Activated naive CD8-positive, alpha-beta T cell treated with anti-CD3 and anti-CD28 coated beads for 36 hours (primary cell): ENCODE measurements around the gene CT55. TPM values are rescaled to one million over a fixed set of nuclear protein-coding genes. Genes with fewer than 3 reads are reported as not detected.
"Not testable (repeated sequence)": the region's sequence is repeated elsewhere in the genome, so short reads cannot be mapped to it uniquely, and the experiment has no call there.

ENCODE experiments used
- DNase-seq: peaks from one replicate; pipeline ENCODE4 v3.0.0; 2021
- H3K27ac Mint-ChIP-seq: one replicate; pipeline ENCODE4 v1.8.0; 2022; ENCODE audit warnings: mild to moderate bottlenecking, moderate library complexity, mixed read lengths
- H3K27me3 Mint-ChIP-seq: one replicate; pipeline ENCODE4 v1.8.0; 2022; ENCODE audit warnings: mild to moderate bottlenecking, mixed read lengths
- H3K36me3 Mint-ChIP-seq: one replicate; pipeline ENCODE4 v1.8.0; 2021; ENCODE audit warnings: mild to moderate bottlenecking, mixed read lengths
- H3K4me1 Mint-ChIP-seq: one replicate; pipeline ENCODE4 v1.8.0; 2021; ENCODE audit warnings: mixed read lengths
- H3K4me3 Mint-ChIP-seq: one replicate; pipeline ENCODE4 v1.8.0; 2022; ENCODE audit warnings: mild to moderate bottlenecking, moderate library complexity, mixed read lengths
- H3K9me3 Mint-ChIP-seq: one replicate; pipeline ENCODE4 v1.8.0; 2022; ENCODE audit warnings: mixed read lengths
- total RNA-seq, 2 experiments: library from RNA; stranded (reverse); gene quantifications; one replicate each; pipeline ENCODE4 v1.2.3, GENCODE V29; 2021

The CT55 gene, protein sequence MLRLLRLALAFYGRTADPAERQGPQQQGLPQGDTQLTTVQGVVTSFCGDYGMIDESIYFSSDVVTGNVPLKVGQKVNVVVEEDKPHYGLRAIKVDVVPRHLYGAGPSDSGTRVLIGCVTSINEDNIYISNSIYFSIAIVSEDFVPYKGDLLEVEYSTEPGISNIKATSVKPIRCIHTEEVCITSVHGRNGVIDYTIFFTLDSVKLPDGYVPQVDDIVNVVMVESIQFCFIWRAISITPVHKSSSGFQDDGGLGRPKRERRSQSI
- not detected for total RNA-seq

DNA sequence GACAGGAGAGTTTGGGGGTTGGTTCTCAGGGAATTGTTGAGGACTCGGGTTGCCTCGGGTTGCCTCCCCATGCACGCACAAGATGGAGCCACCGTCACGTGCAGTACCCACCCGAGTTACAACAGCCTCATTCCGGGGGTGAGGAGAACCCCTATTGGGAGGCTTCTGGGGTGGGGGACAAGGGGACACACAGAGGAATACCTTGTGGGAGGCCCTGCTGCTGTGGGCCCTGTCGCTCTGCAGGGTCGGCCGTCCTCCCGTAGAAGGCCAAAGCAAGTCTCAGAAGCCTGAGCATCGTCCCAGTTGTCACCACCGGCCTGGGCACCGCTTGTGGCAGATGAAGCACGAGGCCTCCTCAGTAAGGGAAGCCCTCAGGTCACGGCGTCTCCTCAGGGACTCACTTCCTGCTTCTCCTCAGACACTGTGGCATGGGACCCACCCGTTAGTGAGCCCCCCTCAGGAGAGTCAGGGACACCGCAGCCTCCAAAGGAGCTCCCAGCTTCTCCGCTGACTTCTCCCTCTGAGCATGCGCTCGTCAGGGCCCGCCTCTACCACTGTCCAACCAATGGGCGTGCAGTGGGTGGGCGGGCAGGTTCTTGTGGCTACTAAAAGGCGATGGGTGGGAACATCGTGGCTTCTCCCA is at the start of gene CT55:
Gene CT55, minus strand, starts transcription at position 522 of the 643 bp plus-strand sequence. Its CDS starts 227 bp downstream, at position 295.
- H3K27ac Mint-ChIP-seq: no peak within 1 kb of the TSS
- DNase-seq: no peak
- peaks cover 4% of the 10 kb centered on the region for H3K4me1 Mint-ChIP-seq
- H3K4me3 Mint-ChIP-seq: no peak within 1 kb of the TSS
- H3K36me3 Mint-ChIP-seq: no peaks in the 10 kb centered on the region
- no peaks in the 10 kb centered on the region for H3K9me3 Mint-ChIP-seq
- H3K27me3 Mint-ChIP-seq: peaks cover 9% of the 10 kb centered on the region

DNA sequence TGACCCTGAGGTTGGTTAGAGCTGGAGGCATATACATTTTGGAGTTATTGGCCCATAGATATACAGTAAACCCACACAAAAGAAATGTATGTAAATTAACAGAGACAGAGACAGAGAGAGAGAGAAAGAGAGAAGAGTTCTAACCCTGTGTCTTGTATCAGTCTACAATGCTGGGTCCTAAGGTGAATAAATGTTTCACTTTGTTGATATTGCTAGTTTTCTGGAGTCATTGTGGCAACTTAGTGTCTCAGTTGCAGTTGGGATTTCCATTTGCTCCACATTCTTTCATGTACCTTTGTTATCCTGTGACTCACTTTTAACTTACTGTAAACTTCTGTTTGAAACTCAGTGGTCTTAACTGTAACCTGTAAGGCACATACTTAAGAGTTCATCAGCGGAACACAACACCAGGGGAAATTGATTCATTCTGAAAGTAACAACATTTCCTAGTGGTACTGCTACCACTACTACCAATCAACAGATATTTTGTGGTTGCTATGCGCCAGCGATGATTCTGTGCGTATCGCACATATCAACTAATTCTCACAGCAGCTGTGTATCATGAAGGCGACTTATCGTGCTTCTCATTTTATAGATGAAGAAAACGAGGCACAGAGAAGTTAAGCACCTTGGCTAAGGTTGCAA is 42.1 kb upstream of the CT55 start:
- Mint-ChIP-seq H3K4me3 (no peak overlapping the region), H3K27ac (no peak overlapping the region), H3K9me3 (no peaks in the 10 kb centered on the region), H3K27me3 (peaks cover 5% of the 10 kb centered on the region), H3K36me3 (no peaks in the 10 kb centered on the region), H3K4me1 (peaks cover 5% of the 10 kb centered on the region)
- DNase-seq: peak; percentile 44

DNA sequence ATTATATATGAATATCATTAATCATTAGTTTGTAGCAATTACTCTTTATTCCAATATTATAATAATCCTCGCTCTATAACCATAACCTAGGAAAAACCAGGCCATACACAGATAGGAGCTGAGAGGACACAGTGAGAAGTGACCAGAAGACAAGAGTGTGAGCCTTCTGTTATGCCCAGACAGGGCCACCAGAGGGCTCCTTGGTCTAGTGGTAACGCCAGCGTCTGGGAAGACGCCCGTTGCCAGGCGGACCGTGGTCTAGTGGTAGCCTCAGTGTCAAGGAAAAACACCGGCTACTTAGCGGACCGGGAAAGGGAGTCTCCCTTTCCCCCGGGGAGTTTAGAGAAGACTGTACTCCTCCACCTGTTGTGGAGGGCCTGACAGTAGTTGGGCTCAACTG is 35.2 kb upstream of the CT55 start:
- not testable (repeated sequence) for H3K4me3 Mint-ChIP-seq, H3K27ac Mint-ChIP-seq, DNase-seq, H3K9me3 Mint-ChIP-seq, H3K36me3 Mint-ChIP-seq, H3K4me1 Mint-ChIP-seq
- peaks cover 11% of the 10 kb centered on the region for H3K27me3 Mint-ChIP-seq

DNA sequence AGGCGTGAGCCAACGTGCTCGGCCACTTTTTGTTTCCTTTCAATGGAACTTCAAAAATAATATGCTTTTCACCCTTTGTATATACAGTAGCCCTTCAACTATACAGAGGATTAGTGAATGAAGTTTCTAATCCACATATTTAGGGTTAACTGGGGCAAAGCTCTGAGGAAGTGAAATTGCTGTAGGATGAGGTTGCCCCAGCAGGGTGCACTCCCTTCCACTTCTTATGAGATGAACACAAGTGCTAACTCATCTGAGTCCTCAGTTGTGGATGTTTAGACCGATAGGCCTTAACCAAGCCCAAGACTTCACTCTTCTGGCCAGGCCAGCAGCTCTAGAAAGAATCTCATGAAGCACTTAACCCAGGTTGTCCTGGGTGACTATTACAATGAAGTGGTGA is 29.1 kb upstream of the CT55 start:
- no peak for DNase-seq
- peaks cover 11% of the 10 kb centered on the region for H3K27me3 Mint-ChIP-seq
- no peak overlapping the region for H3K27ac Mint-ChIP-seq
- H3K9me3 Mint-ChIP-seq: no peaks in the 10 kb centered on the region
- no peak overlapping the region for H3K4me3 Mint-ChIP-seq
- H3K4me1 Mint-ChIP-seq: no peaks in the 10 kb centered on the region
- no peaks in the 10 kb centered on the region for H3K36me3 Mint-ChIP-seq

DNA sequence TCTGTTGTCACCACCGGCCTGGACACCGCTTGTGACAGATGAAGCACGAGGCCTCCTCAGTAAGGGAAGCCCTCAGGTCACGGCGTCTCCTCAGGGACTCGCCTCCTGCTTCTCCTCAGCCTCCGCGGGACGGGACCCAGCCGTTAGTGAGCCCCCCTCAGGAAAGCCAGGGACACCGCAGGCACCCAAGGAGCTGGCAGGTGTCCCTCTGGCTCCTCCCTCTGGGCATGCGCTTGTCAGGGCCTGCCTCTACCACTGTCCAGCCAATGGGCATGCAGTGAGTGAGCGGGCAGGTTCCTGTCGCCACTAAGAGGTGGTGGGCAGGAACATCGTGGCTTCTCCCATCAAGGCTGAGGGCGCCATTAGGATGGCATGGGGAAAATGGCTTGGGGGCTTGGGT is 23.5 kb upstream of the CT55 start:
- no peaks in the 10 kb centered on the region for H3K9me3 Mint-ChIP-seq
- no peak overlapping the region for H3K4me3 Mint-ChIP-seq
- no peak for DNase-seq
- no peak overlapping the region for H3K27ac Mint-ChIP-seq
- no peaks in the 10 kb centered on the region for H3K4me1 Mint-ChIP-seq
- peaks cover 3% of the 10 kb centered on the region for H3K27me3 Mint-ChIP-seq
- no peaks in the 10 kb centered on the region for H3K36me3 Mint-ChIP-seq

DNA sequence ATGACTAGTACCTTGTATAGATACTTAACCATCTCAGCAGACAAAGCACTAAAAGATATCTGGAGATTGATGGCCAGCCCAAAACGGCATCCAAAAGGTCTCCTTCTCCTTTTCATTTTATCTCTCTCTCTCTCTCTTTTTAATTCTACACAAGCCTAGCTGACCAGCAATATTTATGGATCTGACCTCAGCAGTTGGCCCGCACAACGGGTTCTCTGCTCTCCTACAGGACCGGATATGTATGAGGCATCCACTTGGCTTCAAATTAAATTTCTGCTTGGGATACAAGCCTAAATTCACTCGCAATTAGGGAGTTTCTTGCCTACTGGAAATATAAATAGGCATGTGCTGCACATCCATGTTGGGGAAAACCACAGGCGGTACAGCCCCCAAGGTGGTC is 22.5 kb upstream of the CT55 start:
- Mint-ChIP-seq H3K27ac (no peak overlapping the region), H3K4me1 (no peaks in the 10 kb centered on the region), H3K9me3 (no peaks in the 10 kb centered on the region), H3K36me3 (no peaks in the 10 kb centered on the region), H3K27me3 (peaks cover 7% of the 10 kb centered on the region), H3K4me3 (no peak overlapping the region)
- DNase-seq: no peak

DNA sequence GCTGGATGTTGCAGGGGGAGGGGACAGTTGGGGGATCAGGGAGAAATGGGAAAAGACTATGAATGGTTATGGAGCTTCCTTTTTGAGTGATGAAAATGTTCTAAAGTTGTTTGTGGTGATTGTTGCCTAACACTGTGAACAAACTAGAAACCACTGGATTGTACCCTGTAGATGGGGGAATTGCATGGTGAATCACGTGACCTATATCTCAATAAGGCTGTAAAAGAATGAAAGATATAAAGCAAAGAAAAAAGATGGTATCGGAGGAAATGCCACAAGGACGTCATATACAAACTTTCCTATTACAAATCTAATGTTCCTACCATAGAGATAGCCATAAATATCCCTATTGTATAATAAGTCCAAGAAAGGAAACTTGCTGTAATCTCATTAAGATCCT is 20.6 kb upstream of the CT55 start:
- no peaks in the 10 kb centered on the region for H3K4me1 Mint-ChIP-seq
- H3K4me3 Mint-ChIP-seq: no peak overlapping the region
- H3K27me3 Mint-ChIP-seq: peaks cover 10% of the 10 kb centered on the region
- no peaks in the 10 kb centered on the region for H3K9me3 Mint-ChIP-seq
- no peak for DNase-seq
- H3K36me3 Mint-ChIP-seq: no peaks in the 10 kb centered on the region
- no peak overlapping the region for H3K27ac Mint-ChIP-seq

DNA sequence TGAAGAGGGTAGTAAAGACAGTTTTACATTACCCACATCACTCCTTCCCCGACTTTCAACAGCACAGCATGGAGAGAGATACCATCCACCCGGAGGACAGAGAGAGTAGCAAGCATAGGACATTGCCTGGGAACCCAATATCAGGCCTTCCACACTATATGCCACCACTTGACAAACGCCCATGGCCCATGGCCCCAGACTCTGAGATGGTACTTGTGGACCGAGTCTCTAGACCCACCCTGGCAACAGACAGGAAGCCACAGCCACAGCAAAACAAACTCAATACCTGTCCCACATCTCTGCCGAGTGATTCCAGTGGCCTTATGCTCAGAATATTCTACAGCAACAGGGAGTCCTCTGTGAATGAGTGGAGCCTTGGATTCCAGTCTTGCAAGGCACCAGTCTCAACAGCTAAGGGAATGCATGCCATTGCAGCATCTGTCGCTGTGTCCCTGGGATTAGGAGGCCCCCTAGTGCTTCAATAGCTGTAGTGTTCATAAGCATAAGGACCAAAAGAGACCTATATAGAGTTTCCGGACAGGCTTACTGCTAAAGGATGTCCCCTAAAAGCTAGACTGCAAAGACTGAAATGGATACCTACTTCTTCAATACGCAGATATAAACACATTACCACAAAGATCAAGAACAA is 14.7 kb upstream of the CT55 start:
- no peaks in the 10 kb centered on the region for H3K4me1 Mint-ChIP-seq
- DNase-seq: peak; percentile 14
- H3K27me3 Mint-ChIP-seq: peaks cover 31% of the 10 kb centered on the region

DNA sequence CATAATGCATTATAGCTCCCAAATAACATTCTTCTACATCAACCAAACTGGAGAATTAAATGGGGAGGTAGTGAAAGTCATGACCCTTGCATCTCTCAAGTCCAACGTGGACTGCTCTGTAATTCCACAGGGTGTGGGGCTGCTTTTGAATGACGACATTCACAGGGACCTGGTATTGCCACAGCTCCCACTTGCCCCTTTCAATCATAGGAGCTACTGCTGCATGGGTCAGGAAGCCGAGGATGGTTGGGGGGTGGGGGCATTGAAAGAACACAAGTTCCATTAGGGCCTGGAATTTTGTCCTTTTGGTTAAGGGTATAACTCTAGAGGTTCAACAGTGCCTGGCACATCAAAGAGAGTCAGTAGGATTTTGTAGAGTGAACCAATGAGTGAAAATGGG is 7.4 kb upstream of the CT55 start:
- DNase-seq: no peak
- no peak overlapping the region for H3K27ac Mint-ChIP-seq
- H3K4me1 Mint-ChIP-seq: no peaks in the 10 kb centered on the region
- H3K9me3 Mint-ChIP-seq: no peaks in the 10 kb centered on the region
- H3K4me3 Mint-ChIP-seq: no peak overlapping the region
- H3K36me3 Mint-ChIP-seq: no peaks in the 10 kb centered on the region
- peaks cover 18% of the 10 kb centered on the region for H3K27me3 Mint-ChIP-seq

More for the DNA sequence above, 14.7 kb upstream of the CT55 start:
- H3K4me3 Mint-ChIP-seq: no peak overlapping the region
- no peaks in the 10 kb centered on the region for H3K9me3 Mint-ChIP-seq
- H3K36me3 Mint-ChIP-seq: no peaks in the 10 kb centered on the region
- H3K27ac Mint-ChIP-seq: no peak overlapping the region

DNA sequence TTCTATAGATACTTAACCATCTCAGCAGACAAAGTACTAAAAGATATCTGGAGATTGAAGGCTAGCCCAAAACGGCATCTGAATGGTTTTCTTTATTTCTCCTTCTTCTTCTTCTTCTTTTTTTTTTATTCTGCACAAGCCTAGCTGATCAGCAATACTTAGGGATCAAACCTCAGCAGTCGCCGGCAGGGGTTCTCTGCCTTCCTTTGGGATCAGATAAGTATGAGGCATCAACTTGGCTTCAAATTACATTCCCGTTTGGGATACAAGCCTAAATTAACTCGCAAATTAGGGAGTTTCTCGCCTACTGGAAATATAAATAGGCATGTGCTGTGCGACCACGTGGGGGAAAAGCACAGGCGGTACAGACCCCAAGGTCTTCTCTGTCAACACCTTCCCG is 730 bp downstream of the CT55 start:
- Mint-ChIP-seq H3K27me3 (peaks cover 9% of the 10 kb centered on the region), H3K9me3 (no peaks in the 10 kb centered on the region), H3K4me1 (peaks cover 4% of the 10 kb centered on the region), H3K4me3 (no peak overlapping the region), H3K36me3 (no peaks in the 10 kb centered on the region), H3K27ac (no peak overlapping the region)
- no peak for DNase-seq

DNA sequence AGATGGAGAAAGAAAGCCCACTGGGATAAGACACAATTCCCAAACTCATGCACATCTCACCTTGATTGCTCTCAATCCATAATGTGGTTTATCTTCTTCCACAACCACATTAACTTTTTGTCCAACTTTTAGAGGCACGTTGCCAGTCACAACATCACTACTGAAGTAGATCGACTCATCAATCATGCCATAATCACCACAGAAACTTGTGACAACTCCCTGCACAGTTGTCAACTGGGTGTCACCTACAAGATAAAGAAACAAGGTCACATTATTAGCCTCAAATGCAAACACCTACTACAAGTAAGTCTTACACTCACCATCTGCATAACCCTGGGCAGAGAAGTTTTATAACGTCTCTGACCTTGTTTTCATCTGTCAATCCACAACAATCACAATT is 1.7 kb downstream of the CT55 start:
- H3K27me3 Mint-ChIP-seq, H3K9me3 Mint-ChIP-seq: not testable (repeated sequence)

DNA sequence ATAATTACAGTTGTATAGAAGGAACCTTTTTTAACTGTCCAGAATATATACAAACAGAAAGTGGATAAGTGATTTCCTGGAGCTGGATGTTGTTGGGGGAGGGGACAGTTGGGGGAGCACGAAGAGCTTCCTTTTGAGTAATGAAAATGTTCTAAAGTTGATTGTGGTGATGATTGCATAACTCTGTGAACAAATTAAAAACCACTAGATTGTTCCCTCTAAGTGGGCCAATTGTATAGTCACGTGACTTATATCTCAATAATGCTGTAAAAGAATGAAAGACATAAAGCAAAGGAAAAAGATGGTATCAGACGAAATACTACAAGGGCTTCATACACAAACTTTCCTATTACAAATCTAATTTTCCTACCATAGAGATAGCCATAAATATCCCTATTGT is 2.7 kb downstream of the CT55 start:
- H3K9me3 Mint-ChIP-seq: no peaks in the 10 kb centered on the region
- DNase-seq: no peak
- H3K4me3 Mint-ChIP-seq: no peak overlapping the region
- no peak overlapping the region for H3K27ac Mint-ChIP-seq
- peaks cover under 1% of the 10 kb centered on the region for H3K27me3 Mint-ChIP-seq
- no peaks in the 10 kb centered on the region for H3K36me3 Mint-ChIP-seq
- H3K4me1 Mint-ChIP-seq: peaks cover 4% of the 10 kb centered on the region

More for the DNA sequence above, 1.7 kb downstream of the CT55 start:
- H3K4me1 Mint-ChIP-seq, DNase-seq, H3K27ac Mint-ChIP-seq, H3K36me3 Mint-ChIP-seq, H3K4me3 Mint-ChIP-seq: not testable (repeated sequence)

DNA sequence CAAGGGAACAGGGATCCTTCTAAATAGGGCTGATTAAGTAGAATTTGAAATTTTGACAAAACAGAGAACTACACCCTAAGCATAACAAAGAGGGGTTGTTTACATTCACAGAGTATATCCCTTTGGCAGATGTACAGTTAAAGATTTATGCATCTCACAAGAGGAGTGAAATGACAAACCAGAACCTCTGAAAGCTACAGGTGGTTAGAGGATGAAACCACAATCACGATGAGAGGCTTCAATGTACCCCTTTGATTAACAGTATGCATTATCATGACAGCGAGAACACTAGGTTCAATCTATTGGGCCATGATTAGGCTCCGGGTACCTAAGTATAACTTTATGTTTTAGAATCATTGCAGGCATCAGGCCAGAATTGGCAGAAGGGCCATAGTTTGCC is 16.5 kb downstream of the CT55 start:
- not testable (repeated sequence) for H3K4me3 Mint-ChIP-seq, DNase-seq, H3K27me3 Mint-ChIP-seq, H3K9me3 Mint-ChIP-seq, H3K27ac Mint-ChIP-seq, H3K36me3 Mint-ChIP-seq, H3K4me1 Mint-ChIP-seq

DNA sequence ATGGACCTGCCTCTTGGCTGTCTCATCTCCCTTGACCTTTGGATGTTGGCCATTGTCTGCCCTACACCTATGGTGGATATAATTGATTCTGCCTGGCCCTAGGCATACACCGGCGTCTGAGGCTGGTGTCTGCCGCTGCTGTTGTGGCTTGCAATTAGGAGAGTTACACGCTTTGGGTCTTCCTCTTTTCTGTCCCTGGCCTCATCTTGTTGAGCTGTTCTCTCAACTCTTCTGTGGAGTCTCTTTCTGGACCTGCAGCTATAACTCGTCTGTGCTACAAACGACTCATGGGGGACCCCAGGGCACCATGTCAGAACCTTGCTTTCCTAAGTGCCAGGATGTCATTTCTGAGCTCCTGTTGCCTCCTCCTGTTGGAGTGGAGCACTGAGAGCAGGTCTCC is 45.1 kb downstream of the CT55 start:
- not testable (repeated sequence) for DNase-seq, H3K27ac Mint-ChIP-seq, H3K4me1 Mint-ChIP-seq, H3K27me3 Mint-ChIP-seq, H3K4me3 Mint-ChIP-seq, H3K9me3 Mint-ChIP-seq, H3K36me3 Mint-ChIP-seq

DNA sequence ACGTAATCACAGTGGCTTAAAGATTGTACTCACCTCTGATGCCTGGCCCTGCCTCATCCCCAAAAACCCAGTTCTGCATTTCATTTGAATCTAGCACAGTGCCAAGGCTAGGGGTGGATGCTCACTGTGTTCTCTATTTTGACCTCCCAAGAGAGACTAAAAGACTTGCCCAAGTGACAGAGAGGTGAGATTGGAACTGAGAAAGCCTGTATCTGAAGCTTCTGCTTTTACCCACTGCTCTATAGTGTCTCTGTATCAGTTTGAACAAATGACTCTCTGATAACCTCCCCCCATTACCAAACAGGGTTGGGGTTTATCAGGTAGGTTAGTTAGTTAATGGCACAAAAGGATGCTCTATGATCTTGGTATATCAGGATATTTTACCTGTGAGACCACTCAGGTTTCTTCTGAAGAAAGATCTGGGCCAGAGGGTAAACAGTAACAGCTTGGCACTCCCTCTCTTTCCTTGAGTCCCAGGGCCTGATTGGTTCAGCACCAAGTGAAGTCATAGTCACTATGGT is 51.1 kb downstream of the CT55 start, which contains the start of gene ETDB:
Gene ETDB, minus strand, starts transcription at position 471 of the 521 bp plus-strand sequence. CDS start 1,265 bp downstream, outside the sequence.
- H3K9me3 Mint-ChIP-seq, H3K36me3 Mint-ChIP-seq, H3K4me3 Mint-ChIP-seq, H3K4me1 Mint-ChIP-seq, DNase-seq, H3K27ac Mint-ChIP-seq, H3K27me3 Mint-ChIP-seq: not testable (repeated sequence)
